Activated gamma-delta T cell treated with Interleukin-2 at 50 U/mL for 16 hours (primary cell): ENCODE results near the gene ST6GALNAC3.

Experiments
- DNase-seq: peaks from one replicate; pipeline ENCODE4 v3.0.0-alpha.2; 2020

ST6GALNAC3 gene

GRCh38 chr1:76146184-76146583 is 71.6 kb downstream of the ST6GALNAC3 start:
- DNase-seq, result no peak

GRCh38 chr1:76147917-76148316 is 73.4 kb downstream of the ST6GALNAC3 start:
- no peak for DNase-seq

GRCh38 chr1:76148460-76148859 is 73.9 kb downstream of the ST6GALNAC3 start:
- no peak for DNase-seq

- DNase-seq, result no peak
Measured at GRCh38 chr1:76153841-76154205, 79.3 kb downstream of the ST6GALNAC3 start.

GRCh38 chr1:76154206-76154956 is 79.8 kb downstream of the ST6GALNAC3 start:
- peak; percentile 71 for DNase-seq

- no peak for DNase-seq
Measured at GRCh38 chr1:76156987-76157386, 82.4 kb downstream of the ST6GALNAC3 start.

- DNase-seq, result no peak
Measured at GRCh38 chr1:76158126-76158525, 83.6 kb downstream of the ST6GALNAC3 start.

GRCh38 chr1:76160225-76160624 is 85.7 kb downstream of the ST6GALNAC3 start:
- no peak for DNase-seq

- DNase-seq, result no peak
Measured at GRCh38 chr1:76161451-76161850, 86.9 kb downstream of the ST6GALNAC3 start.

GRCh38 chr1:76162254-76162653 is 87.7 kb downstream of the ST6GALNAC3 start:
- DNase-seq, result no peak

GRCh38 chr1:76164165-76164564 is 89.6 kb downstream of the ST6GALNAC3 start:
- DNase-seq, result no peak

- DNase-seq, result no peak
Measured at GRCh38 chr1:76170084-76170483, 95.5 kb downstream of the ST6GALNAC3 start.

GRCh38 chr1:76170513-76170912 is 96.0 kb downstream of the ST6GALNAC3 start:
- no peak for DNase-seq

- DNase-seq, result no peak
Measured at GRCh38 chr1:76176000-76176399, 101.5 kb downstream of the ST6GALNAC3 start.

- no peak for DNase-seq
Measured at GRCh38 chr1:76177615-76178014, 103.1 kb downstream of the ST6GALNAC3 start.

GRCh38 chr1:76179219-76179698 is 104.7 kb downstream of the ST6GALNAC3 start:
- no peak for DNase-seq

- no peak for DNase-seq
Measured at GRCh38 chr1:76185207-76185606, 110.7 kb downstream of the ST6GALNAC3 start.

GRCh38 chr1:76186554-76187170 is 112.1 kb downstream of the ST6GALNAC3 start:
- no peak for DNase-seq

GRCh38 chr1:76187436-76187835 is 112.9 kb downstream of the ST6GALNAC3 start:
- no peak for DNase-seq

- DNase-seq, result no peak
Measured at GRCh38 chr1:76189310-76189709, 114.8 kb downstream of the ST6GALNAC3 start.

GRCh38 chr1:76190749-76191424 is 116.3 kb downstream of the ST6GALNAC3 start:
- no peak for DNase-seq

- no peak for DNase-seq
Measured at GRCh38 chr1:76191561-76191960, 117.0 kb downstream of the ST6GALNAC3 start.

- DNase-seq, result no peak
Measured at GRCh38 chr1:76198452-76198851, 123.9 kb downstream of the ST6GALNAC3 start.

GRCh38 chr1:76202670-76203069 is 128.1 kb downstream of the ST6GALNAC3 start:
- DNase-seq, result no peak
